NCI-H82 treated with DMSO at 0.1 percent for 48 hours (cell line): Measurements from ENCODE around the gene DVL1.
A peak's percentile ranks its signal among the peaks of the same experiment; 100 is the strongest.

ENCODE experiments used
- DNase-seq: peaks from one replicate; lab custom pipeline; 2025; ENCODE audit not compliant: unreplicated experiment; lab: John Stamatoyannopoulos, UW

DVL1 gene

GRCh38 chr1:1299686-1300351 lies 49.4 kb downstream of the DVL1 start:
- DNase-seq = no peak

GRCh38 chr1:1298861-1299685 lies 50.1 kb downstream of the DVL1 start:
- peak; percentile 62 for DNase-seq

- DNase-seq = no peak
Measured at GRCh38 chr1:1297802-1298424, 51.3 kb downstream of the DVL1 start.

GRCh38 chr1:1296070-1297061 lies 52.9 kb downstream of the DVL1 start:
- DNase-seq = no peak

GRCh38 chr1:1295154-1295923 lies 53.9 kb downstream of the DVL1 start:
- DNase-seq = no peak

DNA sequence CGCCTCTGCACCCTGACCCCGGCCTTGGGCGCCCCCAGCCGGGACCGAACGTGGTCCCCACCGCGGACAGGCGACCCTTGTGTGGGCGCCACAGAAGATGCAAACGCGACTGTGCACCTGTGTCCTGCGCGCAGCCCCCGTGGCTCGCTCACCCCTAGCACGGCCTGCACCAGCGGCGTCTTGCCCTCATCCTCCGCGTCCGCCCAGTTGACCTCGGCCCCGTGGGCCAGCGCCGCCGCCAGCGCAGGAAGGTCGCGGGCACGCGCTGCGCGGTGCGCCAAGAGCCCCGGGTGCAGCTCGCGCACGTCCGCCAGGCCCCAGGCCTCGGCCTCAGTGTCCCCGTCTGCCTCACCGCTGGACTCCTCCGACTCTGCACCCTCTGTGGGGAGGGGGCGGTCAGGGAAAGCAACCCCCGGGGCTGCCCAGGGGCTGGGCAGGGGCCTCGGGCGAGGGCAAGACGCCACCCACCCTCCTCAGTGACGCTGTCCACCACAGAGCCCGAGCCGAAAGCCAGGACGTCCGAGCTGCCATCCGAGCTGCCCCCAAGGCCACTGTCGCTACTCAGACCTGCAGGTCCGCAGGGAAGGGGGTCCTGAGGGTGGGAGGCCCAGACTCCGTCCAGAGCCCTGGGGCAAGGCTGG lies 54.8 kb downstream of the DVL1 start:
- DNase-seq = no peak

- no peak for DNase-seq
Measured at GRCh38 chr1:1293263-1294249, 55.7 kb downstream of the DVL1 start.

- no peak for DNase-seq
Measured at GRCh38 chr1:1292851-1293250, 56.4 kb downstream of the DVL1 start.

DNA sequence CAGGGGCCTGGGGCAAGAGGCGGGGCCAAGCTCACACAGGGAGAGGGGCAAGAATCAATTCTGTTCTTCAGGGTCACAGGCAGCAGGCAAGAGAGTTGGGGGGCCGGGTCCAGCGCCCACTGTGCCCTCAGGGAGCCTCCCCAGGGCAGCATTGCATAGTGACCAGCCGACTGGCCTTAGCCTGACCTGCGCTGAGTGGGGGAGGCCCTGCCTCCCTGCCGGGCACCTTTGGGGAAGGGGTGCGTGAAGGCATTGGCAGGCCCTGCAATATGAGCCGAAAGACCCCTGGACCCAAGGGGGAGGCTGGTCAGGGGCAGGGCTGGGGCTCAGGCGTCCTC lies 56.8 kb downstream of the DVL1 start:
- no peak for DNase-seq

DNA sequence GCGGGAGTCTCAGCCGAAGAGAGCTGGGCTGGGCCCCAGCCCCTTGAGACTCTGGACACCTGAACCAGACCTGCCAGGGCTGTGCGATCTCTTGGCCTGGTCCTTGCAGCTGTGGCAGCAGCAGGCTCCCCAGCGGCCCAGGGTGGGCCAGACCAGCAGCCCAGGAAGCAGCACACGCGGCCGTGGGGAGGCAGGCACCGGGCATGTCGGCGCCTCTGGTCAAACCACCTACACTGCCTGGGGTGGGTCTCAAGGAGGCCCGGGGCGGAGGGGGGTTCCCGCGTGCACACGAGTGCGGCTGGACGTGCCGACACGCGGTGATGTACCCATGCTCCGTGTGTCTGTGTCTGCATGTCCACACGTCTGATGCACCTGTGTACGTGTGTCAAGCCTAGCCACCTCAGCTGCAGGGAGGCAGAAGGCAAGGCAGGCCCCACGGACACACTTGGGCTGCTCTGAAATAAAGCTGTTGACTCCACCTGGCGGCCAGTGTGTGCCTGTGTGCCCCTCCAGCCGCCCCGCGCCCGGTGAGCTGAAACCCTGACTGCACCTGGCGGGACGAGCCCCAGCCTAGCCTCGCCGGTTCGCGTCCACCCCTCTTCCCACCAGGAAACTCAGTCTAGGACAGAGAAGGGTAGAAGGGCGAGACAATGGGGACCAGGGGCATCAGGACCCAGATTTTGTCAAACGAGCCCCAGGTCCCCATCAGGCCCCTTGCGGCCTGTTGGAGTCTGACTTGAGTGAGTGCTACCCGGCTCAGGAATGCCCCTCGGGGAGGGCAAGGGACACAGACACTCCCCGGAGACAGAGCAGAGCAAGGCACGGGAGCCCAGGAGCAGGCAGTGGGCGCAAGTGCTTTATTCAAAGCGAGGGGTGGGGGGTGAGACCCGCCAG lies 57.4 kb downstream of the DVL1 start:
- DNase-seq = peak; percentile 55

- no peak for DNase-seq
Measured at GRCh38 chr1:1291023-1291528, 58.1 kb downstream of the DVL1 start.

- DNase-seq = peak; percentile 21
Measured at GRCh38 chr1:1290238-1290731, 58.9 kb downstream of the DVL1 start.

DNA sequence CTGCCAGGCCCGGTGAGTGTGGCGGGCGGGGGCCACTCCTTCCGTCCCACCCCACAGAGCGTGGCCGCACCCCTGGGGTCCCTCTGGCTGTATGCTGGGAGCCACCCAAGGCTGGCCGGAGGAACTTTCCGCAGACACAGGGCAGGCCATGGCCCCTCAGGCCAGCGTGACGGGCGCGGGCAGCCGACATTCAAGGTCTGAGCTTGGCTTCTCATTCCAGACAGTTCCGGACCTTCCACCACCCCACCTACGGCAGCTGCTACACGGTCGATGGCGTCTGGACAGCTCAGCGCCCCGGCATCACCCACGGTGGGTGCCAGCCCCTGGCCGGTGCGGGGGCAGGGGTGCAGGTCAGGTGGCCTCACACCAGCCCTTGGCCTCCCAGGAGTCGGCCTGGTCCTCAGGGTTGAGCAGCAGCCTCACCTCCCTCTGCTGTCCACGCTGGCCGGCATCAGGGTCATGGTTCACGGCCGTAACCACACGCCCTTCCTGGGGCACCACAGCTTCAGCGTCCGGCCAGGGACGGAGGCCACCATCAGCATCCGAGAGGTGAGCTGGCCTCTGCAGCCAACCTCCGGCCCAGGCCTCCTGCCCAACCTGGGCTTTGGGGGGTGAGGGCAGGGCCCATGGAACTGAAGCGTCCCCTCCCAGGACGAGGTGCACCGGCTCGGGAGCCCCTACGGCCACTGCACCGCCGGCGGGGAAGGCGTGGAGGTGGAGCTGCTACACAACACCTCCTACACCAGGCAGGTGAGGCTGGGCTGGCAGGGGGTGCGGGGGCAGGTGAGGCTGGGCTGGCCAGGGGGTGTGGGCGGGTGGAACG lies 61.7 kb downstream of the DVL1 start:
- DNase-seq = no peak

GRCh38 chr1:1286313-1287261 lies 62.6 kb downstream of the DVL1 start:
- DNase-seq = no peak

- DNase-seq = no peak
Measured at GRCh38 chr1:1285611-1286311, 63.5 kb downstream of the DVL1 start.
